Breast epithelium (tissue), 4 donors: Measurements from ENCODE around the gene DTNB. TPM values are rescaled to one million over a fixed set of nuclear protein-coding genes. Genes with fewer than 3 reads are reported as not detected.
A peak's percentile ranks its signal among the peaks of the same experiment; 100 is the strongest.

ENCODE experiments used
- DNase-seq, 2 donors: peaks; one replicate each; pipeline ENCODE4 v3.0.0-alpha.2; 2019; ENCODE audit warnings: low spot score in 2 of 2
- H3K27ac ChIP-seq, 2 donors: fragments of 200-600 bp; sonication (generic) in 1 of 2; one replicate each; pipeline ENCODE4 v1.5.1; 2016 to 2019; ENCODE audit warnings: mild to moderate bottlenecking in 1 of 2
- H3K27me3 ChIP-seq, 2 donors: fragments of 200-600 bp; sonication (generic) in 1 of 2; one replicate each; pipeline versions ENCODE4 v1.5.1 to v1.6.0; 2017 to 2019; ENCODE audit warnings: control low read depth in 1 of 2, mild to moderate bottlenecking in 1 of 2
- H3K36me3 ChIP-seq: fragments of 200-600 bp; one replicate; pipeline ENCODE4 v1.5.1; 2019
- H3K4me1 ChIP-seq, 2 donors: fragments of 200-600 bp; sonication (generic); one replicate each; pipeline ENCODE4 v1.5.1; 2016 to 2019; ENCODE audit warnings: control low read depth in 1 of 2
- H3K4me3 ChIP-seq, 3 donors: fragments of 200-600 bp; sonication (generic); 1 replicate in 2 of 3; 2 replicates in 1 of 3; pipeline ENCODE4 v1.5.1; 2016 to 2019; ENCODE audit warnings: mild to moderate bottlenecking in 3 of 3, moderate library complexity in 2 of 3
- H3K9me3 ChIP-seq, 2 donors: fragments of 200-600 bp; sonication (generic) in 1 of 2; one replicate each; pipeline ENCODE4 v1.5.1; 2016 to 2019; ENCODE audit warnings: control low read depth in 1 of 2
- CTCF ChIP-seq, 3 donors: fragments of 450-650 bp; IDR thresholded peaks; one replicate each; pipeline ENCODE4 v1.5.1; 2016 to 2017; ENCODE audit warnings: antibody characterized with exemption in 3 of 3, mild to moderate bottlenecking in 3 of 3, moderate library complexity in 3 of 3
- POLR2A ChIP-seq: fragments of 450-650 bp; IDR thresholded peaks from one replicate; pipeline ENCODE4 v1.6.1; 2016; ENCODE audit warnings: antibody characterized with exemption, mild to moderate bottlenecking, moderate library complexity
- POLR2AphosphoS5 ChIP-seq, 3 donors: sonication (generic); formaldehyde crosslinking; IDR thresholded peaks; one replicate each; pipeline ENCODE4 v1.6.1; 2017; ENCODE audit warnings: antibody characterized with exemption in 3 of 3
- intact Hi-C: fragments of 100-400 bp; cut with DNase I; formaldehyde crosslinking; loops from one replicate; pipeline ENCODE4 v1.15.1; 2023; ENCODE audit warnings: low total_unique reads
- total RNA-seq, 3 donors: library from RNA; depleted of rRNA; stranded (reverse); fragments of >200 nt; gene quantifications; one replicate each; pipeline ENCODE4 v1.1.0, GENCODE V29; 2016

Gene DTNB
- total RNA-seq, 3 donors from 2014 or later: 7.8 to 63.4 (median 44.9) TPM

- H3K4me1 ChIP-seq: peaks cover 0 to 23% of the 10 kb centered on the region in 2 donors
- H3K9me3 ChIP-seq: no peaks in the 10 kb centered on the region
- TF ChIP-seq CTCF (IDR thresholded peaks at IDR 0.05) (no peak), POLR2A (no peak), POLR2AphosphoS5 (IDR thresholded peaks at IDR 0.05) (no peak)
- no peaks in the 10 kb centered on the region for H3K27me3 ChIP-seq
- no peak for DNase-seq
- no peak overlapping the region for H3K4me3 ChIP-seq
- no peaks in the 10 kb centered on the region for H3K36me3 ChIP-seq
- intact Hi-C loops: no loop called here
- peak overlapping the region in 1 of 2 donors; percentile 68 for H3K27ac ChIP-seq
Observed at GRCh38 chr2:25620077-25620476, 53.3 kb downstream of the DTNB start.

- peak overlapping the region; percentile 50 to 68 for H3K27ac ChIP-seq
- no peaks in the 10 kb centered on the region for H3K36me3 ChIP-seq
- no peaks in the 10 kb centered on the region for H3K27me3 ChIP-seq
- H3K4me3 ChIP-seq: peak overlapping the region in 1 of 3 donors; percentile 0
- no peaks in the 10 kb centered on the region for H3K9me3 ChIP-seq
- peaks cover 0 to 23% of the 10 kb centered on the region in 2 donors for H3K4me1 ChIP-seq
- no peak for TF ChIP-seq CTCF (IDR thresholded peaks at IDR 0.05)
- no peak for TF ChIP-seq POLR2AphosphoS5 (IDR thresholded peaks at IDR 0.05)
- TF ChIP-seq POLR2A: no peak
- DNase-seq: no peak
- intact Hi-C loops: no loop called here
Observed at GRCh38 chr2:25619185-25619584, 54.2 kb downstream of the DTNB start.

- TF ChIP-seq CTCF (IDR thresholded peaks at IDR 0.05) (no peak), POLR2A (no peak), POLR2AphosphoS5 (IDR thresholded peaks at IDR 0.05) (no peak)
- Histone ChIP-seq H3K4me3 (peak overlapping the region in 1 of 3 donors; percentile 0), H3K36me3 (no peaks in the 10 kb centered on the region), H3K4me1 (peaks cover 0 to 23% of the 10 kb centered on the region in 2 donors), H3K27ac (peak overlapping the region; percentile 50 to 68), H3K9me3 (no peaks in the 10 kb centered on the region), H3K27me3 (no peaks in the 10 kb centered on the region)
- intact Hi-C loops: no loop called here
- DNase-seq: no peak
Observed at GRCh38 chr2:25618676-25619075, 54.7 kb downstream of the DTNB start.

- Histone ChIP-seq H3K27me3 (no peaks in the 10 kb centered on the region), H3K36me3 (no peaks in the 10 kb centered on the region), H3K4me1 (peaks cover 0 to 23% of the 10 kb centered on the region in 2 donors), H3K27ac (peak overlapping the region; percentile 50 to 68), H3K9me3 (no peaks in the 10 kb centered on the region), H3K4me3 (peak overlapping the region in 2 of 3 donors; percentile 0 to 9)
- no peak for DNase-seq
- intact Hi-C loops: no loop called here
- TF ChIP-seq POLR2A (no peak), CTCF (IDR thresholded peaks at IDR 0.05) (no peak), POLR2AphosphoS5 (IDR thresholded peaks at IDR 0.05) (no peak)
Observed at GRCh38 chr2:25617948-25618646, 55.3 kb downstream of the DTNB start.

GRCh38 chr2:25615920-25616319 lies 57.5 kb downstream of the DTNB start:
- Histone ChIP-seq H3K4me3 (no peak overlapping the region), H3K36me3 (no peaks in the 10 kb centered on the region), H3K4me1 (peaks cover 0 to 23% of the 10 kb centered on the region in 2 donors), H3K27ac (no peak overlapping the region), H3K27me3 (no peaks in the 10 kb centered on the region), H3K9me3 (no peaks in the 10 kb centered on the region)
- DNase-seq: no peak
- TF ChIP-seq CTCF (IDR thresholded peaks at IDR 0.05): no peak
- no peak for TF ChIP-seq POLR2AphosphoS5 (IDR thresholded peaks at IDR 0.05)
- TF ChIP-seq POLR2A: no peak
- intact Hi-C loops: no loop called here
